ENCODE measurements around the gene ZMIZ2. TPM values are rescaled to one million over a fixed set of nuclear protein-coding genes. Genes with fewer than 3 reads are reported as not detected.

Gene ZMIZ2
- total and polyA plus RNA-seq, 9 of the 15 experiments (the other 6 are each of a cell fraction or from before 2014, with no cell fraction given), result 0.13 to 40.3 (median 4.9) TPM

DNA sequence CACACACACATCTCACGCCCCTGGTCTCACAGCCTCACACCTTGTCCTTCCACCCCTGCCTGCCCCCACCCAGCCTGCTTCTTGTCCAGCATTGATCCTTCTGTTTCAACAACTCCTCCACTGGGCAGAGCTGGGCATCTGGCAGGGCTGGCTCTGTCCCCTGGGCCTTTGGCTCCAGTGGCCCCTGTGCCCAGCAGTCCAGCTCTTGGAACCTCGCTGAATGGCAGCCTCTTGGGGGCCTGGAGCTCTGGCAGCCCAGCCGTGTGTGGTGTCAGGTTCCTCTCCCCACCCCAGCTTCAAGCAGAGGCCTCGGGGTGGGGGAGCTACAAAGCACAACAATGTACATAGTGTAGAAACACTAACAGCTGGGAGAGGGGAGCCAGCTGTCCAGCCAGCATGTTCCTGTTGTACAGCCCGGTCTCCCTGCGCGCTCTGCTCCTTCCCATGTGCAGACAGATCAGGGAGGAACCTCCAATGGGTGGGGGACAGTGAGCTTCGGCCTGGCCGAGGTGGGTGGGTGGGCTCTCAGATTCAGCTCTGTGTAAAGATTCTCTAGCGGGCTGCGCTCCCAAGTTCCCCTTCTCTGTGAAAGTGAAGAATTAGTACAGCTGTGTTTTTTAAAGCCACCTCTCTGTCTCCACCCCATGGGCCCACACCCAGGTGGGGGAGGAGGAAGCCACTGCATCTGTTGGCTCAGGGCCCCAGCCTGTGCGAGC is 19.4 kb downstream of the ZMIZ2 start (continued):
- TF ChIP-seq RCOR1 (IDR thresholded peaks at IDR 0.05; ENCODE audit: borderline replicate concordance in 1 of 2, low read depth in 2 of 2, low read length in 2 of 2), result peak in 1 of 2 experiments; percentile 43; a peak in 1 of 4 replicates
- no peak for TF ChIP-seq POLR2H (tag; IDR thresholded peaks at IDR 0.05; ENCODE audit: low read depth)
- TF ChIP-seq LCOR (CRISPR knock-in tag; IDR thresholded peaks at IDR 0.05), result no peak
- no peak for TF ChIP-seq BRD9 (IDR thresholded peaks at IDR 0.05; ENCODE audit: low read depth, partially characterized antibody)
- TF ChIP-seq THRB (CRISPR knock-in tag; conservative IDR thresholded peaks at IDR 0.05), result no peak
- no peak for TF ChIP-seq ZBTB1 (CRISPR knock-in tag; IDR thresholded peaks at IDR 0.05; ENCODE audit: borderline replicate concordance, low read depth)
- TF ChIP-seq TFAP4 (CRISPR knock-in tag; IDR thresholded peaks at IDR 0.05; ENCODE audit: borderline replicate concordance), result peak; percentile 87
- no peak for TF ChIP-seq ZBTB5 (IDR thresholded peaks at IDR 0.05)
- no peak for TF ChIP-seq CSDE1 (IDR thresholded peaks at IDR 0.05)
- no peak for TF ChIP-seq FOXP1 (CRISPR knock-in tag; IDR thresholded peaks at IDR 0.05)
- no peak for TF ChIP-seq NR2C1 (IDR thresholded peaks at IDR 0.05)
- no peak for TF ChIP-seq NR2C1 (tag; IDR thresholded peaks at IDR 0.05)
- peak; percentile 60 for TF ChIP-seq SAP30 (IDR thresholded peaks at IDR 0.05; ENCODE audit: borderline replicate concordance, insufficient read depth, low read depth, low read length, poor library complexity, severe bottlenecking)
- no peak for TF ChIP-seq NR1H2 (CRISPR knock-in tag; IDR thresholded peaks at IDR 0.05)
- no peak for TF ChIP-seq NFE2 (IDR thresholded peaks at IDR 0.05; ENCODE audit: low read depth)
- TF ChIP-seq HNRNPUL1 (IDR thresholded peaks at IDR 0.05; ENCODE audit: low read length), result no peak
- TF ChIP-seq, protein P1, sequence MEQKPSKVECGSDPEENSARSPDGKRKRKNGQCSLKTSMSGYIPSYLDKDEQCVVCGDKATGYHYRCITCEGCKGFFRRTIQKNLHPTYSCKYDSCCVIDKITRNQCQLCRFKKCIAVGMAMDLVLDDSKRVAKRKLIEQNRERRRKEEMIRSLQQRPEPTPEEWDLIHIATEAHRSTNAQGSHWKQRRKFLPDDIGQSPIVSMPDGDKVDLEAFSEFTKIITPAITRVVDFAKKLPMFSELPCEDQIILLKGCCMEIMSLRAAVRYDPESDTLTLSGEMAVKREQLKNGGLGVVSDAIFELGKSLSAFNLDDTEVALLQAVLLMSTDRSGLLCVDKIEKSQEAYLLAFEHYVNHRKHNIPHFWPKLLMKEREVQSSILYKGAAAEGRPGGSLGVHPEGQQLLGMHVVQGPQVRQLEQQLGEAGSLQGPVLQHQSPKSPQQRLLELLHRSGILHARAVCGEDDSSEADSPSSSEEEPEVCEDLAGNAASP (IDR thresholded peaks at IDR 0.05), result no peak
- TF ChIP-seq RNF2 (IDR thresholded peaks at IDR 0.05), result no peak
- no peak for TF ChIP-seq CBX3 (IDR thresholded peaks at IDR 0.05; ENCODE audit: borderline replicate concordance in 1 of 2, low read length in 2 of 2)
- TF ChIP-seq ZNF431 (CRISPR knock-in tag; IDR thresholded peaks at IDR 0.05), result no peak
- no peak for TF ChIP-seq MCM2 (IDR thresholded peaks at IDR 0.05; ENCODE audit: low read depth)
- TF ChIP-seq BDP1 (IDR thresholded peaks at IDR 0.05; ENCODE audit: insufficient read depth, insufficient read length), result no peak
- 0 out of 2 replicates have a peak, but pooled peaks have one; percentile 40 for TF ChIP-seq ATF7 (IDR thresholded peaks at IDR 0.05)
- no peak for TF ChIP-seq POLR3A (IDR thresholded peaks at IDR 0.05; ENCODE audit: borderline replicate concordance, extremely low read depth, insufficient read depth, insufficient read length)
